Subcutaneous adipose tissue (tissue), 4 donors: ENCODE measurements around the gene CCL5. TPM values are rescaled to one million over a fixed set of nuclear protein-coding genes. Genes with fewer than 3 reads are reported as not detected.

Source experiments
- total RNA-seq, 4 donors: library from RNA; depleted of rRNA; stranded (reverse); fragments of >200 nt; gene quantifications; one replicate each; pipeline ENCODE4 v1.1.0, GENCODE V29; 2016
- TF ChIP-seq, protein P1 (sequence below): fragments of 450-650 bp; IDR thresholded peaks from one replicate; pipeline ENCODE4 v1.5.1; 2016; ENCODE audit warnings: low read depth, mild to moderate bottlenecking, control low read depth, antibody characterized with exemption, moderate library complexity

The CCL5 gene
- total RNA-seq, 4 donors from 2014 or later, result 0.82 to 11.2 (median 6.8) TPM; not detected in 1

DNA sequence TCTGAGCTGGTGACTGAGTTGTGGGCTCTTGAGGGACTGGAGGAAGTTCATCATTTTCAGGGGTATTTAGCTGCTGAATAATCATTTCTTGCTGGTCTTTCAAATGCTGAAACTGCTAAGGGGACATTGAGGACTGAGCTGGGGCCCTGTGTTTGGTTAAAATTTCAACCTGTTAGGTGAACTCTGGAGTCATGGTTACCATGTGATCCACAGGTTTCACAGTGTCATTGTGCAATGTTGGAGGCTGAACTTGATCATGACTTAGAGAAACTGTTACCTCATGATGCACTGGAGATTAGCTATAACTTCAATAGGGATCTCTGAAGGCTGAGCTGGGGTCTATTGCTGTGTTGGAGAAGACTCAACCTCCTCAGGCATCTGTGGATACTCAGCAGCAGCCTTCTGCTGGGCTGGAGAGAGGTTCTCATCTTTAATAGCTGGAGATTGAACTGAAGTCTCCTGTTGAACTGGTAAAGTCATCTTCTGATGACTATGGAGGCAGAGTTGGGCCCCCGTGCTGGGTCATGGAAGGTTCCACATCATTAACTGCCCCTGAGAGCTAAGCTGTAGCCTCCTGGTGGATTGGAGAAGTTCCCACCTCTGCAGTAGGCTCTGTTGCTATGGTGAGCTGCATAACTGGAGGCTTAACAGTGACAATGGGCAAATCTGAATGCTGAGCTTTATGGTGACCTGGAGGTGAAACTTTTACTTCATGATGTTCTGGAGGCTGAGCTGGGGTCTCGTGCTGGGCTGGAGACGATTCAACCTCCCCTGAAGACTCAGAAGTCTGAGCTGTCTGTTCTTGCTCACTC is 35.2 kb upstream of the CCL5 start:
- TF ChIP-seq, protein P1, sequence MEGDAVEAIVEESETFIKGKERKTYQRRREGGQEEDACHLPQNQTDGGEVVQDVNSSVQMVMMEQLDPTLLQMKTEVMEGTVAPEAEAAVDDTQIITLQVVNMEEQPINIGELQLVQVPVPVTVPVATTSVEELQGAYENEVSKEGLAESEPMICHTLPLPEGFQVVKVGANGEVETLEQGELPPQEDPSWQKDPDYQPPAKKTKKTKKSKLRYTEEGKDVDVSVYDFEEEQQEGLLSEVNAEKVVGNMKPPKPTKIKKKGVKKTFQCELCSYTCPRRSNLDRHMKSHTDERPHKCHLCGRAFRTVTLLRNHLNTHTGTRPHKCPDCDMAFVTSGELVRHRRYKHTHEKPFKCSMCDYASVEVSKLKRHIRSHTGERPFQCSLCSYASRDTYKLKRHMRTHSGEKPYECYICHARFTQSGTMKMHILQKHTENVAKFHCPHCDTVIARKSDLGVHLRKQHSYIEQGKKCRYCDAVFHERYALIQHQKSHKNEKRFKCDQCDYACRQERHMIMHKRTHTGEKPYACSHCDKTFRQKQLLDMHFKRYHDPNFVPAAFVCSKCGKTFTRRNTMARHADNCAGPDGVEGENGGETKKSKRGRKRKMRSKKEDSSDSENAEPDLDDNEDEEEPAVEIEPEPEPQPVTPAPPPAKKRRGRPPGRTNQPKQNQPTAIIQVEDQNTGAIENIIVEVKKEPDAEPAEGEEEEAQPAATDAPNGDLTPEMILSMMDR, result no peak

DNA sequence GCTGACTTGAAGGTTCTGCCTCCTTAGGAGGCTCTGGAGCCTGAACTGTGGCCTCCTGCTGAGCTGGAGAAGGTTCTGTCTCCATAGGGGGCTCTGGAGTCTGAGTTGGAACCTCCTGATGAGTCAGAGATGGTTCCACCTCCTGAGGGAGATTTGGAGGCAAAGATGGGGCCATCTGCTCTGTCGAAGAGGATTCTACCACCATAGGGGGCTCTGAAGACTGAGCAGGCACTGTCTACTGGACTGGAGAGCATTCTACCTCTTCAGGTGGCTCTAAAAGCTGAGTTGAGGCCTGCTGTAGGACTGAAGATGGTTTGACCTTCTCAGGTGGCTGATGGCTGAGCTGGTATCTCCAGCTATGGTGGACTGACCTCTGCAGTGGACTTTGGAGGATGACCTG is 34.2 kb upstream of the CCL5 start:
- TF ChIP-seq, protein P1, result no peak

DNA sequence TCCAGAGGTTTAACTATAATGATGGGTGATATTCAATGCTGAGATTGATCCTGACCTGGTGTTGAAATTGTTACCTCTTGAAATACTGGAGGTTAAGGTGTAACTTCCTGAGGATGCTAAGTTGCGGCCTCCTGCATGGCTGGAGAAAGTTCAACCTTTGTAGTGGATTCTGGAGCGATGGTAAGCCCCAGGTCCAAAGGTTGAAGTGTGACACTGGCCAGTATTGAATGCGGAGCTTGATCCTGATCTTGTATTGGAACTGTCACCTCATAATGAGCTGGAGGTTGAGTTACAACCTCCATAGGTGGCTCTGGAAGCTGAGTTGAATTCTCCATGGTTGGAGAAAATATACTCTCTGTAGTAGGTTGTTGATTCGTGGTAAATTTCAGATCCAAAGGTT is 33.4 kb upstream of the CCL5 start:
- TF ChIP-seq, protein P1, result no peak

DNA sequence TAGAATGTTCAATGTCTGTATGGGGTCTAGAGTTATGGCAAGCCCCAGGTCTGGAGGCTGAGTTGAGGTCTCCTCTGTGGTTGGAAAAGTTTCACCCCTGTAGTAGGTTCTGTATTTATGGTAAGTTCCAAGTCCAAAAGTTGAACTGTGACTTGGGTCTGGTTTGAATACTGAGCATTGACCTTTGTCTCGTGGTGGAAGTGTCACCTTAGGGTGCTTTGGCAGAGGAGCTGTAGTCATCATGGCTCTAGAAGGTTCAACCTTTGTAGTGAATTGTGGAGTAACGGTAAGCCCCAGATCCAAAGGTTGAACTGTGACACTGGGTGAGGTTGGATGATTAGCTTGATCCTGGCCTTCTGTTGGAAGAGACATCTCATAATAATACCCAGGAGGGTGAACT is 32.8 kb upstream of the CCL5 start:
- TF ChIP-seq, protein P1, result no peak

DNA sequence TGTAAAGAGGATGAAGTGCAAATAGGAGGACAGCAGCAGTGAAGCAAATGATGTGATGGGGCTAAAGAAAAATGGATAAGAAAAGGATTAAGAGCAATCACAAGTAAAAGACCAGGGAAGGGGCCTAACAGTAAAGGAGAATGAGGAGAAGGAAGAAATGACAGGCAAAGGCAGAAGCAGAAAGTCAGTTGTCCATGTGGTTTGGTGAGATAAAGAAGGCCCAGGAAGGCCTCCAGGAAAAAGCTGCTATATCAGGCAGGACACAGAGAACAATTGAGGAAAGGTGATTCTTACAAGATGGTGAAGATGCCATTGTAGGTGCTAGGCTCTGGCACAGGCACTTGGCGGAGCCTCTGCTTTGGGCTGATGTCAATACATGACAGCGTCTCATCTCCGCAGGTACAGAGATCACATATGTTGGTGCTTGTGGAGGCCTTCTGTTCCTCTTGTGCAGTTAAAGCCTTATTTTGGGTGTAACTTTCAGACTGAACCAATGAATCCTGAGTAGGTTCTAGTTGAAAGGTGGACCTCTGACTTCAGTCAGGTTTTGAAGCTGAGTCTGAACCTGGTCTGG is 32.3 kb upstream of the CCL5 start:
- TF ChIP-seq, protein P1, result no peak

DNA sequence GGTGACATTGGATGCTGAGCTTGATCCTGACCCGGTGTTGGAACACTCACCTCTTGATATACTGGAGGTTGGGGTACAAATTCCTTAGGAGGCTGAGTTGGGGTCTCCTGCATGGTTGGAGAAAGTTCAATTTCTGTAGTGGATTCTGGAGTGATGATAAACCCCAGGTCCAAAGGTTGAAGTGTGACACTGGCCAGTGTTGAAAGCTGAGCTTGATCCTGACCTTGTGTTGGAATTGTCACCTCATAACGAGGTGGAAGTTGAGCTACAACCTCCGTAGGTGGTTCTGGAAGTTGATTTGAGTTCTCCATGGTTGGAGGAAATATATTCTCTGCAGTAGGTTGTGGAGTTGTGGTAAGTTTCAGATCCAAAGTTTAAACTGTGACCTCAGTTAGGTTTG is 29.2 kb upstream of the CCL5 start:
- TF ChIP-seq, protein P1, result no peak

DNA sequence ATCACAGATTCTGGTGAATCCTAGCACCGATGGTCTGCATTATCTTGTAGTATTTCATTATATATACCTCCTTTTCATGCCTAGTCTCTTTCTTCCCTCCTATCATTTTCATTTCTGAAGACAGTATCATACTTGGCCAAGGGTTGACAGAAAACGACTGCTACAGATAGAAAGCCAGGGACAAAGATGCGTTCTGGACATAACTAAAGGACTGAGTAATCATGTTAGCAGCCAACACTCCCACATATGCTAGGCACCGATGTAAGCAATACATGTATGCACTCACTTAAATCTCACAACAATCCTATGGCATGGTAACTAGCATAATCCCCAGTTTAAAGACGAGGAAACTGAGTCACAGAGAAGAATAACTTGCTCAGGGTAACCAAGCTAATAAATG is 27.5 kb upstream of the CCL5 start:
- TF ChIP-seq, protein P1, result no peak
